Measurements from ENCODE around the gene POLD4.

DNA sequence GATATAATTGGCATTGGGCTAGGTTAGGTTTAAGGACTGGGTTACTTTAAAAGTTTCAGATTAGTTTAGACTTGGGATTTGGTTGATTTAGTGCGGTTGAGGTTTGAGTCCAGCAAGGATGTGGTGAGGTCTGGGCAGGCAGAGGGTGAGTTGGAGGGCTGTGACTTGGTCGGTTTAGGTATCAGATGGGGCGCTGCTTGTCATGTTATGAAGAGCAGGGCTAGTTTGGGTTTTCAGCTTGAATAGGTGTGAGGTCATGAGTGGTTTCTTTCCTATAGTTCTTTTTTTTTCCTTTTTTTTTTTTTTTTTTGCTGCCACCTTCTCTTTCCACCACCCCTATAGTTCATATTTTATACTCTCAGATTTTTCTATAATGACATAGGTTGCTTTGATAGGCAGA lies 15.3 kb upstream of the POLD4 start:
- TF ChIP-seq TAF1 (IDR thresholded peaks at IDR 0.05; ENCODE audit: borderline replicate concordance, insufficient read depth, low read length) (no peak), POLR2AphosphoS5 (IDR thresholded peaks at IDR 0.05; ENCODE audit: low read depth, low read length) (no peak)
